GM18526 (cell line): ENCODE results near the gene AMOT.

ENCODE experiments used
- POLR2A ChIP-seq: IDR thresholded peaks from 3 replicates; pipeline ENCODE4 v1.6.1; 2011; ENCODE audit not compliant: insufficient read length; ENCODE audit errors: extremely low read depth

Gene AMOT

GRCh38 chrX:112736310-112736709 is 104.3 kb downstream of the AMOT start:
- TF ChIP-seq POLR2A, result no peak

GRCh38 chrX:112735147-112735546 is 105.5 kb downstream of the AMOT start:
- no peak for TF ChIP-seq POLR2A

GRCh38 chrX:112734290-112734689 is 106.3 kb downstream of the AMOT start:
- TF ChIP-seq POLR2A, result no peak

- TF ChIP-seq POLR2A, result no peak
These were observed 108.8 kb downstream of the AMOT start for GRCh38 chrX:112731793-112732192.
